Measurements from ENCODE around the gene AGRN.
"Not testable (repeated sequence)": the region's sequence is repeated elsewhere in the genome, so short reads cannot be mapped to it uniquely, and the experiment has no call there.

The AGRN gene

DNA sequence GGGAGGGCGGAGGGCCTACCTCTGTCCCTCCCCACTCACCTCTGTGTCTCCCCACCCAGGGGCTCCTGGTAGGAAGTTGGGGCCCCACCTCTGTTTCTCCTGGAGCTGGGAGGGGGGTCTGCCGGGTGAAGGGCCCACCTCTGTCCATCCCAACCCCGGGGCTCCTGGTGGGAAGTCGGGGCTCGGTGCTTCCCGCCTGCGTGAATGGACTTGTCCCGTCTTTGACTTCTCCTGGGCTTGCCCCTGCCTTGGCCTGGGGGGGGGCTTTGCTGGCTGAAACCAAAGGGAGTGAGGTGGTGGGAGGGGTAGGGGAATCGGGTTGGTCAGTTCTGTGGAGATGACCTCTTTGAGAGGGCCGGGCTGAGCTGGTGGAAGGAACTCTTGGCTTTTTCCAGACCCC is 5.8 kb downstream of the AGRN start:
- H3K27ac ChIP-seq (ENCODE audit: low read depth, low read length) = no peak overlapping the region
- H3K4me3 ChIP-seq (ENCODE audit: low read depth in 1 of 5, low read length in 5 of 5) = no peak overlapping the region
- H3K4me1 ChIP-seq (ENCODE audit: control insufficient read depth in 5 of 5, insufficient read depth in 5 of 5, low read length in 5 of 5) = peaks cover 0 to 18% (median 8%) of the 10 kb centered on the region in 5 donors
- H3K9me3 ChIP-seq (ENCODE audit: control insufficient read depth in 5 of 5, low read length in 5 of 5) = no peaks in the 10 kb centered on the region
- no peak overlapping the region for H3K9ac ChIP-seq (ENCODE audit: low read length in 5 of 5)
- H3K36me3 ChIP-seq (ENCODE audit: control insufficient read depth in 5 of 5, insufficient read depth in 5 of 5, low read length in 5 of 5) = no peaks in the 10 kb centered on the region
- peaks cover 4 to 20% (median 12%) of the 10 kb centered on the region in 5 donors for H3K27me3 ChIP-seq (ENCODE audit: control insufficient read depth in 5 of 5, insufficient read depth in 4 of 5, low read length in 5 of 5)

DNA sequence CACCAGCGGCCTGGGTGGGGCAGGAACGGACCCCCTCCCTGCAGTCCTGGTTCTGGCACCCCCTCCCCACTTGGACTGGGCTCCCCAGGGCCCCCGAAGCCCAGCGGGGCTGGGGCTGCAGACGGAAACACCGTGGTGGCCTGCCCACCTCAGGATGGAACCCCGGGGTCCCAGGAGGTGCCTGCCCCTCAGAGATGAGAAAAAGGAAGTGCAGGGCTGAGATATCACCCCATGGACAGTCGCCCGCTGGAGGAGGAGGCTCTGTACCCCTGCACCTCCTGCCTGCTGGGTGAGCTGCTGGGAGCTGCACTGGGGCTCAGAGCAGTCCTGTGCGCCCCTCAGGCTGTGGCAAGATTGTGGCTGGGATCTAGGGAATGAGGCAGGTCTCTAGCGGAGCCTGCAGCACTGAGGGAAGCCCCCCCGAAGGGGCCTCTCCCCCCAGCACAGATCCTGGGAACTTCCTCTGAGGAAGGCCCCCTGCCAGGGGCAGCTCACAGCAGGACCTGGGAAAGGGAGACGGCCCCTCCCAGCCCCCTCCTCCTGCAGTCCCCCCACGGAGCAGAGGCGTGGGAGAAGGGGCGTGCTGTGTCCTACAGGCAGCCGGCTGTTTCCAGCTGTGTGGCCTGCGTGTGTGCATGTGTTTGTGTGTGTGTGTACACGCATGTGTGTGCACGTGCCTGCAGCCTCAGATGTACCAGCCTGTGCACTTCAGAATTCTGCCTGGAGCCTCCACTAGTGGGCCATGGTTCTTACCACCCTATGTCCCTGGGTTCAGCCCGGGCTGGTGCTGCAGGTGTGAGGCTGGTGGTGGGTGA is 6.9 kb downstream of the AGRN start:
- Histone ChIP-seq H3K4me3 (ENCODE audit: low read depth in 1 of 5, low read length in 5 of 5) (no peak overlapping the region), H3K9me3 (ENCODE audit: control insufficient read depth in 5 of 5, low read length in 5 of 5) (no peaks in the 10 kb centered on the region), H3K9ac (ENCODE audit: low read length in 5 of 5) (no peak overlapping the region), H3K27ac (ENCODE audit: low read depth, low read length) (no peak overlapping the region), H3K36me3 (ENCODE audit: control insufficient read depth in 5 of 5, insufficient read depth in 5 of 5, low read length in 5 of 5) (peaks cover 0 to 2% (median 0%) of the 10 kb centered on the region in 5 donors), H3K4me1 (ENCODE audit: control insufficient read depth in 5 of 5, insufficient read depth in 5 of 5, low read length in 5 of 5) (peaks cover 0 to 9% (median 0%) of the 10 kb centered on the region in 5 donors), H3K27me3 (ENCODE audit: control insufficient read depth in 5 of 5, insufficient read depth in 4 of 5, low read length in 5 of 5) (peaks cover 8 to 27% (median 15%) of the 10 kb centered on the region in 5 donors)

GRCh38 chr1:1027791-1028190 is 7.9 kb downstream of the AGRN start:
- Histone ChIP-seq H3K4me3 (ENCODE audit: low read depth in 1 of 5, low read length in 5 of 5) (no peak overlapping the region), H3K36me3 (ENCODE audit: control insufficient read depth in 5 of 5, insufficient read depth in 5 of 5, low read length in 5 of 5) (peaks cover 0 to 2% (median 0%) of the 10 kb centered on the region in 5 donors), H3K27me3 (ENCODE audit: control insufficient read depth in 5 of 5, insufficient read depth in 4 of 5, low read length in 5 of 5) (peaks cover 14 to 37% (median 24%) of the 10 kb centered on the region in 5 donors), H3K4me1 (ENCODE audit: control insufficient read depth in 5 of 5, insufficient read depth in 5 of 5, low read length in 5 of 5) (peaks cover 0 to 17% (median 5%) of the 10 kb centered on the region in 5 donors), H3K27ac (ENCODE audit: low read depth, low read length) (no peak overlapping the region), H3K9ac (ENCODE audit: low read length in 5 of 5) (no peak overlapping the region), H3K9me3 (ENCODE audit: control insufficient read depth in 5 of 5, low read length in 5 of 5) (no peaks in the 10 kb centered on the region)

- H3K27me3 ChIP-seq (ENCODE audit: control insufficient read depth in 5 of 5, insufficient read depth in 4 of 5, low read length in 5 of 5) = peaks cover 14 to 46% (median 27%) of the 10 kb centered on the region in 5 donors
- H3K9ac ChIP-seq (ENCODE audit: low read length in 5 of 5); H3K9me3 ChIP-seq (ENCODE audit: control insufficient read depth in 5 of 5, low read length in 5 of 5); H3K4me3 ChIP-seq (ENCODE audit: low read depth in 1 of 5, low read length in 5 of 5); H3K36me3 ChIP-seq (ENCODE audit: control insufficient read depth in 5 of 5, insufficient read depth in 5 of 5, low read length in 5 of 5); H3K27ac ChIP-seq (ENCODE audit: low read depth, low read length): not testable (repeated sequence)
- H3K4me1 ChIP-seq (ENCODE audit: control insufficient read depth in 5 of 5, insufficient read depth in 5 of 5, low read length in 5 of 5) = peaks cover 0 to 19% (median 14%) of the 10 kb centered on the region in 5 donors
Measured at GRCh38 chr1:1030867-1031658, 11.1 kb downstream of the AGRN start.

DNA sequence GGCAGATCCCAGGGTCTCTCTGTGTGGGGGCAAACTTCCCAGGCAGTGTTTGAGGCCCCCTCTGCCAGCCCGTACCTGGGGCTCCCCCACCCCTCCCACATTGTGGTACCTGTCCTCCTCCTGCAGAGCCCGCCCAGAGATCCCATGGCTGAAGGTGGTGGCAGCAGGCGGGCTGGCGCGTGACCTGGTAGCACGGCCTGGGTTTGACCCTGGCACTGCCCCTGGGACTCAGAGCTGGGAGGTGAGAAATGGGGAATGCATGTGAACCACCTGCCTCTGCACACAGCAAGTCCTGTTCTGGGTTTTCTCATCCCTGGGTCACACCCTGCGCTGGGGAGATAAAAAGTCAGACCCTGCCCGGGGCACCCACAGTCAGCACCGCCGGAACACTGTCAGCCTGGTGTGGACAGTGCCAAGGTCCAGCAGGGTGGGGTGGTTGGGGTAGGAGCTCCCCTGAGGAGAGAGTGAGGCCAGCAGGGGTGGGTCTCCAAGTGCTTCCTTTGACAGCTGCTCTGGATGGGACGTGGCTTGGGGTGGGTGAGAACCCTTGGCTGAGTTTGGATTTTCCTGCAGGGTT is 11.8 kb downstream of the AGRN start:
- Histone ChIP-seq H3K9me3 (ENCODE audit: control insufficient read depth in 5 of 5, low read length in 5 of 5) (no peaks in the 10 kb centered on the region), H3K9ac (ENCODE audit: low read length in 5 of 5) (no peak overlapping the region), H3K36me3 (ENCODE audit: control insufficient read depth in 5 of 5, insufficient read depth in 5 of 5, low read length in 5 of 5) (peaks cover 0 to 2% (median 0%) of the 10 kb centered on the region in 5 donors), H3K4me3 (ENCODE audit: low read depth in 1 of 5, low read length in 5 of 5) (no peak overlapping the region), H3K27me3 (ENCODE audit: control insufficient read depth in 5 of 5, insufficient read depth in 4 of 5, low read length in 5 of 5) (peaks cover 14 to 49% (median 29%) of the 10 kb centered on the region in 5 donors), H3K27ac (ENCODE audit: low read depth, low read length) (no peak overlapping the region), H3K4me1 (ENCODE audit: control insufficient read depth in 5 of 5, insufficient read depth in 5 of 5, low read length in 5 of 5) (peaks cover 0 to 19% (median 14%) of the 10 kb centered on the region in 5 donors)

- Histone ChIP-seq H3K4me3 (ENCODE audit: low read depth in 1 of 5, low read length in 5 of 5) (peak overlapping the region in 2 of 5 donors; percentile 48 to 60), H3K4me1 (ENCODE audit: control insufficient read depth in 5 of 5, insufficient read depth in 5 of 5, low read length in 5 of 5) (peaks cover 0 to 19% (median 14%) of the 10 kb centered on the region in 5 donors), H3K9ac (ENCODE audit: low read length in 5 of 5) (no peak overlapping the region), H3K9me3 (ENCODE audit: control insufficient read depth in 5 of 5, low read length in 5 of 5) (no peaks in the 10 kb centered on the region), H3K27ac (ENCODE audit: low read depth, low read length) (no peak overlapping the region), H3K27me3 (ENCODE audit: control insufficient read depth in 5 of 5, insufficient read depth in 4 of 5, low read length in 5 of 5) (peaks cover 14 to 50% (median 35%) of the 10 kb centered on the region in 5 donors), H3K36me3 (ENCODE audit: control insufficient read depth in 5 of 5, insufficient read depth in 5 of 5, low read length in 5 of 5) (peaks cover 0 to 2% (median 0%) of the 10 kb centered on the region in 5 donors)
Measured at GRCh38 chr1:1032424-1032823, 12.5 kb downstream of the AGRN start.

DNA sequence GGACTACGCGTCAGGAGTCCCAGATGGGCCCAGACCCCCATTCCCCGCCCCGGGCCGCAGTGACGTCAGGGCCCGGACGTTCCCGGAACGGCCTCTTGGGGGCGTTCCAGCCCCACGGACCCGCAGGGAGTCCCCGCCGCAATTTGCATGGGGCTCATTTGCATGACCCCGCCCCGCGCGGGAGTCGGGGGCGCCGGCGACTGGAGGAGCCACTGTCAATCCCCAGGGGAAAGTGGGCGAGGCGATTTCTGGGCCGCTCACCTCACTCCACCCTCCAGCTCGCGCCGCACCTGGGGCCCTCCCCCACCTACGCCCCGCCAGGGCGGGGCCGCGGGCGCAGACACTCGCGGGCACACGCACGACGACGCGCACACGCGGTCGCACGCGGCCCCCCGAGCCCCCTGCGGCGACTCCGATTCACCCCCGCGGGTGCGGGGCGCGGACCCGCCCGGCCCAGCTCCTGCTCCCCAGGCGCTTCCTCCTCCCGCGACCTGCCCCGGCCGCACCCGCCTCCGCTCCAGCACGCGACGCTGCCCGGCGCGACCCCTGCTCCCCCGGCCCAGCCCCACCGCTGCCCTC is 13.2 kb downstream of the AGRN start:
- no peak overlapping the region for H3K9ac ChIP-seq (ENCODE audit: low read length in 5 of 5)
- H3K4me1 ChIP-seq (ENCODE audit: control insufficient read depth in 5 of 5, insufficient read depth in 5 of 5, low read length in 5 of 5) = peaks cover 0 to 19% (median 14%) of the 10 kb centered on the region in 5 donors
- peaks cover 14 to 55% (median 39%) of the 10 kb centered on the region in 5 donors for H3K27me3 ChIP-seq (ENCODE audit: control insufficient read depth in 5 of 5, insufficient read depth in 4 of 5, low read length in 5 of 5)
- no peak overlapping the region for H3K27ac ChIP-seq (ENCODE audit: low read depth, low read length)
- peak overlapping the region in 3 of 5 donors; percentile 47 to 60 (median 48) for H3K4me3 ChIP-seq (ENCODE audit: low read depth in 1 of 5, low read length in 5 of 5)
- H3K36me3 ChIP-seq (ENCODE audit: control insufficient read depth in 5 of 5, insufficient read depth in 5 of 5, low read length in 5 of 5) = peaks cover 0 to 2% (median 0%) of the 10 kb centered on the region in 5 donors
- H3K9me3 ChIP-seq (ENCODE audit: control insufficient read depth in 5 of 5, low read length in 5 of 5) = no peaks in the 10 kb centered on the region

- H3K27ac ChIP-seq (ENCODE audit: low read depth, low read length) = no peak overlapping the region
- peak overlapping the region in 1 of 5 donors; percentile 42 for H3K4me3 ChIP-seq (ENCODE audit: low read depth in 1 of 5, low read length in 5 of 5)
- peaks cover 0 to 2% (median 0%) of the 10 kb centered on the region in 5 donors for H3K36me3 ChIP-seq (ENCODE audit: control insufficient read depth in 5 of 5, insufficient read depth in 5 of 5, low read length in 5 of 5)
- peaks cover 14 to 63% (median 47%) of the 10 kb centered on the region in 5 donors for H3K27me3 ChIP-seq (ENCODE audit: control insufficient read depth in 5 of 5, insufficient read depth in 4 of 5, low read length in 5 of 5)
- peaks cover 0 to 19% (median 14%) of the 10 kb centered on the region in 5 donors for H3K4me1 ChIP-seq (ENCODE audit: control insufficient read depth in 5 of 5, insufficient read depth in 5 of 5, low read length in 5 of 5)
- H3K9ac ChIP-seq (ENCODE audit: low read length in 5 of 5) = no peak overlapping the region
- no peaks in the 10 kb centered on the region for H3K9me3 ChIP-seq (ENCODE audit: control insufficient read depth in 5 of 5, low read length in 5 of 5)
Measured at GRCh38 chr1:1033731-1034438, 14.0 kb downstream of the AGRN start.

DNA sequence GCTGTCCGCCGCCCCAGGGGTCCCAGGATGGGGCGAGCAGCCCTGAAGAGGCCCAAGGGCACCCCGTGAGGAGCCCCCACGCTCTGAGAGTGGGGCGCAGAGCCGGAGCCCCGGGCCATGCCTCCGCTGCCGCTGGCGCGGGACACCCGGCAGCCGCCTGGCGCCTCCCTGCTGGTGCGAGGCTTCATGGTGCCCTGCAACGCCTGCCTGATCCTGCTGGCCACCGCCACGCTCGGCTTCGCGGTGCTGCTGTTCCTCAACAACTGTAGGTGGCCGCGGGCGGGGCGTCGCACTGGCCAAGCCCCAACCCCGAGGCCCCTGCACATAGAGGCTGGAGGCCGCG is 14.5 kb downstream of the AGRN start:
- H3K27me3 ChIP-seq (ENCODE audit: control insufficient read depth in 5 of 5, insufficient read depth in 4 of 5, low read length in 5 of 5) = peaks cover 19 to 68% (median 51%) of the 10 kb centered on the region in 5 donors

More for the DNA sequence above, 14.5 kb downstream of the AGRN start:
- Histone ChIP-seq H3K4me3 (ENCODE audit: low read depth in 1 of 5, low read length in 5 of 5) (peak overlapping the region in 1 of 5 donors; percentile 42), H3K9me3 (ENCODE audit: control insufficient read depth in 5 of 5, low read length in 5 of 5) (no peaks in the 10 kb centered on the region), H3K4me1 (ENCODE audit: control insufficient read depth in 5 of 5, insufficient read depth in 5 of 5, low read length in 5 of 5) (peaks cover 0 to 20% (median 14%) of the 10 kb centered on the region in 5 donors), H3K36me3 (ENCODE audit: control insufficient read depth in 5 of 5, insufficient read depth in 5 of 5, low read length in 5 of 5) (peaks cover 0 to 2% (median 0%) of the 10 kb centered on the region in 5 donors), H3K9ac (ENCODE audit: low read length in 5 of 5) (no peak overlapping the region), H3K27ac (ENCODE audit: low read depth, low read length) (no peak overlapping the region)

Data from subcutaneous abdominal adipose tissue (tissue), 5 donors.